ENCODE results near the gene SPTLC3.

DNA sequence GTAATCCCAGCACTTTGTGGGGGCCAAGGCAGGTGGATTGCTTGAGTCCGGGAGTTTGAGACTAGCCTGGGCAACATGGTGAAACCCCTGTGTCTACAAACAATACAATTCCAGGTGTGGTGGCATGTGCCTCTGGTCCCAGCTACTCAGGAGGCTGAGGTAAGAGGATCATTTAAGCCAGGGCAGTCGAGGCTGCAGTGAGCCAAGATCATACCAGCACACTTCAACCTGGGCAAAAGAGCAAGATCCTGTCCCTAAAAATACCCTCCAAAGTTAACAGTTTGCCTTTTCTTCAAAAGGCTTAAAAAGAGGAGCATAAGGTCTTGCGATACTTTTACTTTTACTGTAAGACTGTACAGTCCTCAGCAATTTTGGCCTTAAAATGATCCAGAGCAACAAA, 10.7 kb upstream of the SPTLC3 start:
- TF ChIP-seq, protein P1, sequence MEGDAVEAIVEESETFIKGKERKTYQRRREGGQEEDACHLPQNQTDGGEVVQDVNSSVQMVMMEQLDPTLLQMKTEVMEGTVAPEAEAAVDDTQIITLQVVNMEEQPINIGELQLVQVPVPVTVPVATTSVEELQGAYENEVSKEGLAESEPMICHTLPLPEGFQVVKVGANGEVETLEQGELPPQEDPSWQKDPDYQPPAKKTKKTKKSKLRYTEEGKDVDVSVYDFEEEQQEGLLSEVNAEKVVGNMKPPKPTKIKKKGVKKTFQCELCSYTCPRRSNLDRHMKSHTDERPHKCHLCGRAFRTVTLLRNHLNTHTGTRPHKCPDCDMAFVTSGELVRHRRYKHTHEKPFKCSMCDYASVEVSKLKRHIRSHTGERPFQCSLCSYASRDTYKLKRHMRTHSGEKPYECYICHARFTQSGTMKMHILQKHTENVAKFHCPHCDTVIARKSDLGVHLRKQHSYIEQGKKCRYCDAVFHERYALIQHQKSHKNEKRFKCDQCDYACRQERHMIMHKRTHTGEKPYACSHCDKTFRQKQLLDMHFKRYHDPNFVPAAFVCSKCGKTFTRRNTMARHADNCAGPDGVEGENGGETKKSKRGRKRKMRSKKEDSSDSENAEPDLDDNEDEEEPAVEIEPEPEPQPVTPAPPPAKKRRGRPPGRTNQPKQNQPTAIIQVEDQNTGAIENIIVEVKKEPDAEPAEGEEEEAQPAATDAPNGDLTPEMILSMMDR (IDR thresholded peaks at IDR 0.05; ENCODE audit: poor library complexity) = no peak
- no peak for TF ChIP-seq EZH2 (IDR thresholded peaks at IDR 0.05; ENCODE audit: borderline replicate concordance)
- no peak for TF ChIP-seq EZH2phosphoT487 (IDR thresholded peaks at IDR 0.05; ENCODE audit: low read depth, severe bottlenecking, unreplicated experiment)
